ENCODE results near the gene FHL1.
A peak's percentile ranks its signal among the peaks of the same experiment; 100 is the strongest.
"Not testable (repeated sequence)": the region's sequence is repeated elsewhere in the genome, so short reads cannot be mapped to it uniquely, and the experiment has no call there.

The FHL1 gene

DNA sequence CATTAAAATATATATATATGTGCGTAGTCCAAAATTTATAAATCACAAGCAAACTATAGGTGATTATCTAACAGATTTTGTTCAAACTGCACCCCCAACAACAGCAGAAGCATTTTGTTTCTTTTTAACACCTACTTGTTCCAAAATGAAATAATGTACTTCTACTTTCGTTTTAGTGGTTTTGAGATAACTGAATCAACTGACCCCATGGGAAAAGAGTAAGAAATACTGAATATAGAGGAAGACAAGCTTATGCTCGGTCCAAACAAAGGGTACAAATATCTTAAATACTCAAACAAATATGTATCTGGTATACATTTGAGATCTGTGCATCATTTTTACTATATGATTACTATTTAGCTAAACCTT, 81.5 kb downstream of the FHL1 start:
- TF ChIP-seq, protein P1, sequence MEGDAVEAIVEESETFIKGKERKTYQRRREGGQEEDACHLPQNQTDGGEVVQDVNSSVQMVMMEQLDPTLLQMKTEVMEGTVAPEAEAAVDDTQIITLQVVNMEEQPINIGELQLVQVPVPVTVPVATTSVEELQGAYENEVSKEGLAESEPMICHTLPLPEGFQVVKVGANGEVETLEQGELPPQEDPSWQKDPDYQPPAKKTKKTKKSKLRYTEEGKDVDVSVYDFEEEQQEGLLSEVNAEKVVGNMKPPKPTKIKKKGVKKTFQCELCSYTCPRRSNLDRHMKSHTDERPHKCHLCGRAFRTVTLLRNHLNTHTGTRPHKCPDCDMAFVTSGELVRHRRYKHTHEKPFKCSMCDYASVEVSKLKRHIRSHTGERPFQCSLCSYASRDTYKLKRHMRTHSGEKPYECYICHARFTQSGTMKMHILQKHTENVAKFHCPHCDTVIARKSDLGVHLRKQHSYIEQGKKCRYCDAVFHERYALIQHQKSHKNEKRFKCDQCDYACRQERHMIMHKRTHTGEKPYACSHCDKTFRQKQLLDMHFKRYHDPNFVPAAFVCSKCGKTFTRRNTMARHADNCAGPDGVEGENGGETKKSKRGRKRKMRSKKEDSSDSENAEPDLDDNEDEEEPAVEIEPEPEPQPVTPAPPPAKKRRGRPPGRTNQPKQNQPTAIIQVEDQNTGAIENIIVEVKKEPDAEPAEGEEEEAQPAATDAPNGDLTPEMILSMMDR (conservative IDR thresholded peaks at IDR 0.05; ENCODE audit: low read depth, low read length) = no peak
- Histone ChIP-seq H3K4me3 (IDR thresholded peaks at IDR 0.05; ENCODE audit: insufficient read depth, low read depth, low read length) (no peak overlapping the region), H2AFZ (ENCODE audit: low read depth) (no peak overlapping the region), H4K20me1 (ENCODE audit: insufficient read depth) (no peaks in the 10 kb centered on the region), H3K36me3 (ENCODE audit: insufficient read depth) (no peaks in the 10 kb centered on the region), H3K27ac (no peak overlapping the region), H3K9ac (no peak overlapping the region), H3K79me2 (ENCODE audit: insufficient read depth, low read depth) (no peaks in the 10 kb centered on the region), H3K27me3 (ENCODE audit: insufficient read depth, low read depth) (no peaks in the 10 kb centered on the region), H3K4me2 (no peak overlapping the region), H3K4me1 (ENCODE audit: low read depth, poor library complexity, severe bottlenecking) (no peaks in the 10 kb centered on the region)

DNA sequence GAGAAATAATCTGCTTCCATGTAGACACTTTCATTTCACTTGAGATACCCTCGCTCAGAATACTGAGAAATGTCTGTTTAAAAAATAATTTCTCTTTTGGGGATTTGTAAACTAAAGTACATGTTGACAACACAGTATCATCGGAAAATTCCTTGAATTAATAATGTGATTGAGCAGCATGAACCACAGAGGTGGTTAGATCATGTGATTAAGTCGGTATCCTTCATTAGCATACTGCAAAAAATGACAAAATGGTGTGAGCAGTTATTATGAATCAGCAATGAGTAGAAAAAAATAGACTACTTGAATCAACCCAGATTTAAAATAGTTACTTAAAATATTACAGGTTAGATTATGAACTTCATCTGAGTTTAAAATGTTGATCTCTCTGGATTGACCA, 89.7 kb downstream of the FHL1 start:
- H3K4me1 ChIP-seq (ENCODE audit: low read depth, poor library complexity, severe bottlenecking) = no peaks in the 10 kb centered on the region
- H3K27me3 ChIP-seq (ENCODE audit: insufficient read depth, low read depth) = no peaks in the 10 kb centered on the region
- H3K9ac ChIP-seq = no peak overlapping the region
- TF ChIP-seq, protein P1 (conservative IDR thresholded peaks at IDR 0.05; ENCODE audit: low read depth, low read length) = no peak
- no peak overlapping the region for H2AFZ ChIP-seq (ENCODE audit: low read depth)
- no peaks in the 10 kb centered on the region for H3K79me2 ChIP-seq (ENCODE audit: insufficient read depth, low read depth)
- no peak overlapping the region for H3K27ac ChIP-seq
- no peaks in the 10 kb centered on the region for H4K20me1 ChIP-seq (ENCODE audit: insufficient read depth)
- no peak overlapping the region for H3K4me2 ChIP-seq
- no peaks in the 10 kb centered on the region for H3K36me3 ChIP-seq (ENCODE audit: insufficient read depth)
- no peak overlapping the region for H3K4me3 ChIP-seq (IDR thresholded peaks at IDR 0.05; ENCODE audit: insufficient read depth, low read depth, low read length)

- H3K4me1 ChIP-seq (ENCODE audit: low read depth, poor library complexity, severe bottlenecking); H3K9ac ChIP-seq; H4K20me1 ChIP-seq (ENCODE audit: insufficient read depth); H2AFZ ChIP-seq (ENCODE audit: low read depth); H3K4me3 ChIP-seq (IDR thresholded peaks at IDR 0.05; ENCODE audit: insufficient read depth, low read depth, low read length); H3K79me2 ChIP-seq (ENCODE audit: insufficient read depth, low read depth); H3K27ac ChIP-seq; H3K4me2 ChIP-seq; H3K27me3 ChIP-seq (ENCODE audit: insufficient read depth, low read depth); H3K36me3 ChIP-seq (ENCODE audit: insufficient read depth): not testable (repeated sequence)
Observed at GRCh38 chrX:136237849-136238248, 90.5 kb downstream of the FHL1 start.

DNA sequence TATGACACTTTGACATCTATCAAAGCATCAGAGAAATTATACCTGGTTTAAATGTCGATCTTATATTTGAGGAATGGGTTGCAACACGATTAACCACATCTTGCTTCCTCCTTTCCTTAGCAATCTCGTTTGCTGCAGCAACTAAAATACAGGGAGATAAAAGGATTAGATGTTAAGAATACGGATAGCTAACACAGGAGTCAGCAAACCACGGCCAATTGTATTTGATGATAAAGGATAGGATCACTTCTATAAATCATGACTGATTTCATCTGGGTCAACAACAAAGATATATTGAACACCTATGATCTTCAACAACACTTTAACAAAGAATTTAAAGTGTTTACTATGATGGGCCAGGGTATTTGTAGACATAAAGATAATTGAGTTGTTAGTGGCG, 98.9 kb downstream of the FHL1 start:
- Histone ChIP-seq H3K27ac (no peak overlapping the region), H3K79me2 (ENCODE audit: insufficient read depth, low read depth) (peaks cover 22% of the 10 kb centered on the region; the same call in 1 of the 2 replicates), H3K4me2 (no peak overlapping the region), H3K36me3 (ENCODE audit: insufficient read depth) (no peaks in the 10 kb centered on the region), H2AFZ (ENCODE audit: low read depth) (no peak overlapping the region), H3K27me3 (ENCODE audit: insufficient read depth, low read depth) (no peaks in the 10 kb centered on the region), H3K9ac (no peak overlapping the region), H4K20me1 (ENCODE audit: insufficient read depth) (no peaks in the 10 kb centered on the region), H3K4me1 (ENCODE audit: low read depth, poor library complexity, severe bottlenecking) (peaks cover 11% of the 10 kb centered on the region), H3K4me3 (IDR thresholded peaks at IDR 0.05; ENCODE audit: insufficient read depth, low read depth, low read length) (no peak overlapping the region)
- TF ChIP-seq, protein P1 (conservative IDR thresholded peaks at IDR 0.05; ENCODE audit: low read depth, low read length) = no peak

DNA sequence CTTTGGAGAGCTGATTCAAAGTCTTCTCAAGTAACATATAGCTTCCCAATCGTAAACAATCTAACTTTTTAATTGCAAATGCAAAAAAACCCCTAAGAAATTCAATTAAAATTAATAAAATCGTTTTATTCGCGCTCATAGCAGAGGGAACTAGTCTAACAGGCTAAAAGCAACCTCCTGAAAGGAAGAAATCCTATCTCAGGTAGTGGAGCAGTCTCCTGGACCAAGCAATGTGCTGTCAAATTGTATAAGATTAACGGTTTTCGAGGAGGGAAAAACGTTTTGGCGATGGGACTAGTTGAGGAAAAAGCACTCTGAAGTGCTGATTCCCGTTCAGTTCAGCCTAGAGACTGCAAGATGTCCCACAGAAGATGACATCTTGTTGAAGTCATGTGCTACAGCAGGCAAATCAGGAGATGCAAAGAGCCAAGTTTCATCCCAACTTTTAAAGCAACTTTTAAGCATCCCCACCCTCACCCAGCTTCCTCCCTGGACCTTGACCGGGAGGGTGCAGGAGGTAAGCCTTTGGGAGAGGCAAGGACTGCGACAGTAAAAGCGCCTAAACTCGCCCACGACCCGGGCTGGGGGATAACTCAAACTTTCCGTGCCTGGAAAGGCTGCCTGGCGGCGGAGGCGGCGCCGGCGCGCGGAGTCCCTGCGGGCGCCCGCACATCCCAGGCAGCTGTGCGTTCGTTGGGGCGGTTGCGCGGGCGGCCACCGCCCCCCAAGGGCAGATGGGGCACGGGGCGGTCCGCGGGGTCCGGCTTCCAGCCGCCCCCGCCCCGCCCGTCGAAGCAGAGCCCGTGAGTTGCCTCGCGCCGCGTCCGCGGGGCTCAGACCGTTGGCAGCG, 103.1 kb downstream of the FHL1 start:
- peaks cover 22% of the 10 kb centered on the region; the same call in 1 of the 2 replicates for H3K79me2 ChIP-seq (ENCODE audit: insufficient read depth, low read depth)
- H3K27ac ChIP-seq = peak overlapping the region; percentile 40; the same call in 1 of the 2 replicates
- H4K20me1 ChIP-seq (ENCODE audit: insufficient read depth) = no peaks in the 10 kb centered on the region
- H3K9ac ChIP-seq = peak overlapping the region; percentile 85
- TF ChIP-seq, protein P1 (conservative IDR thresholded peaks at IDR 0.05; ENCODE audit: low read depth, low read length) = no peak
- peak overlapping the region; percentile 66 for H2AFZ ChIP-seq (ENCODE audit: low read depth)
- peaks cover 15% of the 10 kb centered on the region for H3K4me1 ChIP-seq (ENCODE audit: low read depth, poor library complexity, severe bottlenecking)
- H3K4me2 ChIP-seq = peak overlapping the region; percentile 76; the same call in 1 of the 2 replicates
- H3K36me3 ChIP-seq (ENCODE audit: insufficient read depth) = no peaks in the 10 kb centered on the region
- H3K27me3 ChIP-seq (ENCODE audit: insufficient read depth, low read depth) = no peaks in the 10 kb centered on the region
- H3K4me3 ChIP-seq (IDR thresholded peaks at IDR 0.05; ENCODE audit: insufficient read depth, low read depth, low read length) = no peak overlapping the region
